Smooth muscle cell (in vitro differentiated cells): ENCODE data around the gene USP7. TPM values are rescaled to one million over a fixed set of nuclear protein-coding genes. Genes with fewer than 3 reads are reported as not detected.

ENCODE experiments used
- DNase-seq: peaks from one replicate; lab custom pipeline; 2025; ENCODE audit not compliant: unreplicated experiment; lab: John Stamatoyannopoulos, UW
- H2AFZ ChIP-seq: fragments of 200-600 bp; sonication (generic); 2 replicates; pipeline ENCODE4 v1.6.0; 2016; ENCODE audit warnings: antibody characterized with exemption, low read depth, mild to moderate bottlenecking
- H3F3A ChIP-seq: fragments of 200-600 bp; sonication (generic); 2 replicates; pipeline ENCODE4 v1.6.0; 2017; ENCODE audit warnings: antibody characterized with exemption, low read depth
- H3K27ac ChIP-seq: fragments of 200-600 bp; sonication (generic); 2 replicates; pipeline ENCODE4 v1.5.1; 2016; ENCODE audit warnings: low read depth, mild to moderate bottlenecking
- H3K27me3 ChIP-seq: fragments of 200-600 bp; sonication (generic); 2 replicates; pipeline ENCODE4 v1.6.1; 2016; ENCODE audit warnings: low read depth, mild to moderate bottlenecking
- H3K36me3 ChIP-seq: fragments of 200-600 bp; sonication (generic); 2 replicates; pipeline ENCODE4 v1.5.1; 2016; ENCODE audit warnings: low read depth
- H3K4me1 ChIP-seq: fragments of 200-600 bp; sonication (generic); 2 replicates; pipeline ENCODE4 v1.5.1; 2016; ENCODE audit warnings: low read depth
- H3K4me2 ChIP-seq: fragments of 200-600 bp; sonication (generic); 2 replicates; pipeline ENCODE4 v1.6.0; 2016; ENCODE audit warnings: mild to moderate bottlenecking
- H3K4me3 ChIP-seq: fragments of 200-600 bp; sonication (generic); 2 replicates; pipeline ENCODE4 v1.5.1; 2016; ENCODE audit warnings: mild to moderate bottlenecking
- H3K79me2 ChIP-seq: fragments of 200-600 bp; sonication (generic); 2 replicates; pipeline ENCODE4 v1.6.0; 2016; ENCODE audit warnings: low read depth, mild to moderate bottlenecking
- H3K9ac ChIP-seq: fragments of 200-600 bp; sonication (generic); 2 replicates; pipeline ENCODE4 v1.6.0; 2016; ENCODE audit warnings: low read depth
- H3K9me3 ChIP-seq: fragments of 200-600 bp; sonication (generic); replicated peaks from 2 replicates; pipeline ENCODE4 v1.5.1; 2016; ENCODE audit warnings: low read depth
- H4K20me1 ChIP-seq: fragments of 200-600 bp; sonication (generic); 2 replicates; pipeline ENCODE4 v1.6.0; 2016; ENCODE audit warnings: low read depth
- WGBS: methylation state at CpG from one replicate; pipeline ENCODE4 v1.1.7; 2016; ENCODE audit warnings: low lambda C conversion rate; 5-methylcytosine and 5-hydroxymethylcytosine counted together
- polyA plus RNA-seq: library from polyadenylated mRNA; unstranded; fragments of >200 nt; fragmentation: Nextera tagmentation; extraction: Ambion mirVana; gene quantifications from 2 replicates; pipeline ENCODE4 v1.2.1, GENCODE V29; 2016
- total RNA-seq: library from RNA; depleted of rRNA; stranded (reverse); fragments of >200 nt; gene quantifications from 2 replicates; pipeline ENCODE4 v1.2.3, GENCODE V29; 2014
- TF ChIP-seq, protein P1 (sequence below): fragments of 200-600 bp; sonication (generic); IDR thresholded peaks from 2 replicates; pipeline ENCODE4 v1.5.1; 2017; ENCODE audit warnings: borderline replicate concordance, mild to moderate bottlenecking, antibody characterized with exemption; ENCODE audit not compliant: insufficient read depth, poor library complexity, severe bottlenecking

Gene USP7
- total and polyA plus RNA-seq, 2 experiments from 2014 or later, result 50.7 to 52.1 TPM

DNA sequence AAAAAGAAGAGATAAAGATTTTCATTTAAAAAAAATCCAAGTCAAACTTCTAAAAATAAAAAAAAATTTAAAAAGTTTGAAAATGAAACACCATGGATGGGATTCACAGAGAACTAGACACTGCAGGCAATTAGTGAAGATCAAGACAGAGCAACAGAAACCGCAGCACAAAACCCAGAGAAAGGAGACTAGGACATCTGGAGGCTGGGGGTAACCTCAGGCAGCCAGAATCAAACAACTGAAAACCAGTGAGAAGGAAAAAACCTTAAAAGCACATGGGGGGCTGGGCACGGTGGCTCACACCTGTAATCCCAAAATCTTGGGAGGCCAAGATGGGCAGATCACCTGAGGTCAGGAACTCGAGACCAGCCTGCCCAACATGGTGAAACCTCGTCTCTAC lies 50.9 kb downstream of the USP7 start:
- Histone ChIP-seq H3K9ac (no peak overlapping the region), H3K9me3 (no peaks in the 10 kb centered on the region), H3K27ac (no peak overlapping the region), H3K27me3 (no peaks in the 10 kb centered on the region), H2AFZ (no peak overlapping the region), H3K36me3 (peaks cover 22% of the 10 kb centered on the region), H4K20me1 (peaks cover 98% of the 10 kb centered on the region), H3K4me3 (no peak overlapping the region), H3F3A (peaks cover 16% of the 10 kb centered on the region), H3K4me2 (no peak overlapping the region), H3K79me2 (peaks cover 78% of the 10 kb centered on the region), H3K4me1 (no peaks in the 10 kb centered on the region)
- TF ChIP-seq, protein P1, sequence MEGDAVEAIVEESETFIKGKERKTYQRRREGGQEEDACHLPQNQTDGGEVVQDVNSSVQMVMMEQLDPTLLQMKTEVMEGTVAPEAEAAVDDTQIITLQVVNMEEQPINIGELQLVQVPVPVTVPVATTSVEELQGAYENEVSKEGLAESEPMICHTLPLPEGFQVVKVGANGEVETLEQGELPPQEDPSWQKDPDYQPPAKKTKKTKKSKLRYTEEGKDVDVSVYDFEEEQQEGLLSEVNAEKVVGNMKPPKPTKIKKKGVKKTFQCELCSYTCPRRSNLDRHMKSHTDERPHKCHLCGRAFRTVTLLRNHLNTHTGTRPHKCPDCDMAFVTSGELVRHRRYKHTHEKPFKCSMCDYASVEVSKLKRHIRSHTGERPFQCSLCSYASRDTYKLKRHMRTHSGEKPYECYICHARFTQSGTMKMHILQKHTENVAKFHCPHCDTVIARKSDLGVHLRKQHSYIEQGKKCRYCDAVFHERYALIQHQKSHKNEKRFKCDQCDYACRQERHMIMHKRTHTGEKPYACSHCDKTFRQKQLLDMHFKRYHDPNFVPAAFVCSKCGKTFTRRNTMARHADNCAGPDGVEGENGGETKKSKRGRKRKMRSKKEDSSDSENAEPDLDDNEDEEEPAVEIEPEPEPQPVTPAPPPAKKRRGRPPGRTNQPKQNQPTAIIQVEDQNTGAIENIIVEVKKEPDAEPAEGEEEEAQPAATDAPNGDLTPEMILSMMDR, result no peak
- DNase-seq, result no peak
- 93% methylated on average over 4 of the region's 4 CpGs for WGBS

DNA sequence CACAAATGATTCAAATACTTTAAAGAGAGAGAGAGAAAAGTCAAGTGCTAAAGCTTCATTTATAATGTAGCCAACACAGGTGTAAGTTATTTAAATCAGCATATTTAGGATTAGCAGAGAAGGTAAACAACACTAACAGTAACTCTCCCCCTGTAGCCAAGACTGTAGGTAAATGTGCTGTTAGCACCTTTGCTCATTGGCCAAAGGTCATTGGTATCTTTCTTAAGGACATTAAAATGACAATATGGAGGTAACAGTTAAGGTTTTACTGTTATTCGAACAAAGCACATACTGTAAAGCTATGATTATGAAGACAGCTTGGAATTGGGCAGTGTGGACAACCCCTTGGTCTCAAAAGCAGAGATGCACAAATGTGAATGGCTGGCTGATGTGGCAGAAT lies 52.9 kb downstream of the USP7 start:
- Histone ChIP-seq H3K79me2 (peaks cover 61% of the 10 kb centered on the region), H3K4me1 (no peaks in the 10 kb centered on the region), H3F3A (peaks cover 16% of the 10 kb centered on the region), H3K36me3 (peaks cover 19% of the 10 kb centered on the region), H3K9me3 (no peaks in the 10 kb centered on the region), H3K4me2 (no peak overlapping the region), H3K27ac (no peak overlapping the region), H3K9ac (no peak overlapping the region), H3K27me3 (no peaks in the 10 kb centered on the region), H4K20me1 (peaks cover 100% of the 10 kb centered on the region), H2AFZ (no peak overlapping the region), H3K4me3 (no peak overlapping the region)
- TF ChIP-seq, protein P1, result no peak
- DNase-seq, result no peak
- 88% methylated on average over 1 of the region's 1 CpG for WGBS

- Histone ChIP-seq H3K27me3 (no peaks in the 10 kb centered on the region), H3K36me3 (peaks cover 7% of the 10 kb centered on the region), H3K4me3 (no peak overlapping the region), H3K4me1 (no peaks in the 10 kb centered on the region), H3K9me3 (no peaks in the 10 kb centered on the region), H3K27ac (peak overlapping the region; percentile 25), H3K79me2 (peaks cover 42% of the 10 kb centered on the region), H4K20me1 (peaks cover 97% of the 10 kb centered on the region), H3K9ac (no peak overlapping the region), H3F3A (peaks cover 16% of the 10 kb centered on the region), H3K4me2 (peak overlapping the region; percentile 43), H2AFZ (no peak overlapping the region)
- no peak for DNase-seq
- TF ChIP-seq, protein P1, result no peak
- 56% methylated on average over 8 of the region's 8 CpGs for WGBS
Measured at GRCh38 chr16:8908810-8909468, 54.8 kb downstream of the USP7 start.

- Histone ChIP-seq H3K4me1 (no peaks in the 10 kb centered on the region), H3K4me3 (no peak overlapping the region), H3K4me2 (no peak overlapping the region), H3K27ac (no peak overlapping the region), H2AFZ (no peak overlapping the region), H3F3A (peaks cover 16% of the 10 kb centered on the region), H3K36me3 (peaks cover 9% of the 10 kb centered on the region), H3K27me3 (no peaks in the 10 kb centered on the region), H4K20me1 (peaks cover 80% of the 10 kb centered on the region), H3K79me2 (peaks cover 30% of the 10 kb centered on the region), H3K9ac (no peak overlapping the region), H3K9me3 (no peaks in the 10 kb centered on the region)
- 90% methylated on average over 4 of the region's 4 CpGs for WGBS
- no peak for DNase-seq
- TF ChIP-seq, protein P1, result no peak
Measured at GRCh38 chr16:8907096-8907495, 56.6 kb downstream of the USP7 start.
